SK-N-SH (cell line): ENCODE measurements around the gene HPCAL1. TPM values are rescaled to one million over a fixed set of nuclear protein-coding genes. Genes with fewer than 3 reads are reported as not detected.

ENCODE experiments used
- CTCF ChIA-PET: fragments of 300-600, 350-600 bp; formaldehyde crosslinking; extraction: SDS; loops from one replicate; lab custom pipeline; 2021; lab: Yijun Ruan, JAX
- POLR2A ChIA-PET: fragments of 350-600 bp; sonication (Branson Sonifier 250); formaldehyde crosslinking; extraction: SDS; loops from one replicate; lab custom pipeline; 2020; ENCODE audit warnings: antibody characterized with exemption, inconsistent platforms; lab: Yijun Ruan, JAX
- DNase-seq: peaks from one replicate; pipeline ENCODE4 v3.0.0; 2012
- H2AFZ ChIP-seq: fragments of 200-600 bp; sonication (generic); 2 replicates; pipeline ENCODE4 v1.8.1; 2016; ENCODE audit warnings: antibody characterized with exemption, mild to moderate bottlenecking, low read depth
- H3F3A ChIP-seq: fragments of 200-600 bp; sonication (generic); replicated peaks from 2 replicates; pipeline ENCODE3; 2016; ENCODE audit warnings: antibody characterized with exemption, mild to moderate bottlenecking; ENCODE audit not compliant: insufficient read depth
- H3K27ac ChIP-seq, 2 experiments: fragments of 200-500 bp in 1 of 2; fragments of 200-600 bp in 1 of 2; sonication (Bioruptor generic) in 1 of 2; sonication (generic), shearing (Covaris generic) in 1 of 2; 2 replicates each; pipeline versions ENCODE4 v1.5.1 to v1.6.1; 2014 to 2016; ENCODE audit warnings: low read depth in 2 of 2, inconsistent platforms in 1 of 2, low read length in 1 of 2, mild to moderate bottlenecking in 1 of 2, mixed read lengths in 1 of 2
- H3K27me3 ChIP-seq: fragments of 200-600 bp; sonication (generic), shearing (Covaris generic); 2 replicates; pipeline ENCODE4 v1.6.1; 2016; ENCODE audit warnings: mixed run types; ENCODE audit not compliant: insufficient read depth
- H3K36me3 ChIP-seq, 2 experiments: fragments of 200-500 bp in 1 of 2; fragments of 200-600 bp in 1 of 2; sonication (Bioruptor generic) in 1 of 2; sonication (generic) in 1 of 2; replicated peaks in 1 of 2; 2 replicates each; pipeline versions ENCODE3 to v1.5.1; 2014 to 2016; ENCODE audit warnings: low read length in 1 of 2, mild to moderate bottlenecking in 1 of 2; ENCODE audit not compliant: insufficient read depth in 2 of 2, control insufficient read depth in 1 of 2
- H3K4me1 ChIP-seq, 2 experiments: fragments of 200-500 bp in 1 of 2; fragments of 200-600 bp in 1 of 2; sonication (Bioruptor generic) in 1 of 2; sonication (generic), shearing (Covaris generic) in 1 of 2; 2 replicates each; pipeline versions ENCODE4 v1.5.1 to v1.6.1; 2014 to 2016; ENCODE audit warnings: low read depth in 1 of 2, low read length in 1 of 2, mixed run types in 1 of 2; ENCODE audit not compliant: insufficient read depth in 2 of 2, control insufficient read depth in 1 of 2
- H3K4me2 ChIP-seq: fragments of 200-600 bp; sonication (generic), shearing (Covaris generic); 2 replicates; pipeline ENCODE4 v1.6.1; 2017; ENCODE audit warnings: mixed run types
- H3K4me3 ChIP-seq, 2 experiments: fragments of 200-500 bp in 1 of 2; fragments of 200-600 bp in 1 of 2; sonication (Bioruptor generic) in 1 of 2; sonication (generic), shearing (Covaris generic) in 1 of 2; 2 replicates each; pipeline versions ENCODE4 v1.5.1 to v1.8.1; 2014 to 2016; ENCODE audit warnings: low read depth in 2 of 2, inconsistent platforms in 1 of 2, low read length in 1 of 2, mild to moderate bottlenecking in 1 of 2, mixed read lengths in 1 of 2, moderate library complexity in 1 of 2
- H3K79me2 ChIP-seq: fragments of 200-600 bp; sonication (generic); 2 replicates; pipeline ENCODE4 v1.8.1; 2017; ENCODE audit warnings: mild to moderate bottlenecking; ENCODE audit not compliant: insufficient read depth
- H3K9ac ChIP-seq: fragments of 200-600 bp; sonication (generic); 2 replicates; pipeline ENCODE4 v1.6.1; 2017; ENCODE audit warnings: mixed run types
- H3K9me2 ChIP-seq: fragments of 200-600 bp; sonication (generic); 2 replicates; pipeline ENCODE4 v1.6.1; 2017; ENCODE audit warnings: mixed run types
- H3K9me3 ChIP-seq: fragments of 200-600 bp; sonication (generic); 2 replicates; pipeline ENCODE4 v1.6.1; 2017; ENCODE audit warnings: mixed run types, mild to moderate bottlenecking, moderate library complexity
- H4K20me1 ChIP-seq: fragments of 200-600 bp; sonication (generic); 2 replicates; pipeline ENCODE4 v1.6.1; 2017; ENCODE audit warnings: mild to moderate bottlenecking, mixed run types; ENCODE audit not compliant: insufficient read depth
- EP300 ChIP-seq, 2 experiments: IDR thresholded peaks; 2 replicates each; pipeline versions ENCODE4 v1.4.0 to v1.6.1; 2012; ENCODE audit warnings: borderline replicate concordance in 1 of 2, low read depth in 1 of 2, low read length in 1 of 2
- FOXJ3 ChIP-seq: sonication (generic); formaldehyde crosslinking; IDR thresholded peaks from 2 replicates; pipeline ENCODE4 v1.5.1; 2020; ENCODE audit warnings: mild to moderate bottlenecking, missing genetic modification reagents
- MEF2A ChIP-seq: IDR thresholded peaks from 2 replicates; pipeline ENCODE4 v1.4.0; 2012; ENCODE audit warnings: low read depth, borderline replicate concordance
- MXI1 ChIP-seq: IDR thresholded peaks from 2 replicates; pipeline ENCODE4 v1.6.1; 2012; ENCODE audit warnings: mild to moderate bottlenecking, low read depth, low read length, improper control_type of control experiment
- RXRA ChIP-seq: IDR thresholded peaks from 2 replicates; pipeline ENCODE4 v1.4.0; 2012; ENCODE audit warnings: low read depth, mild to moderate bottlenecking, borderline replicate concordance
- SMC3 ChIP-seq: IDR thresholded peaks from 2 replicates; pipeline ENCODE4 v1.6.1; 2012; ENCODE audit warnings: low read depth, low read length, improper control_type of control experiment
- TEAD4 ChIP-seq: IDR thresholded peaks from 2 replicates; pipeline ENCODE4 v1.4.0; 2012; ENCODE audit warnings: mild to moderate bottlenecking, borderline replicate concordance; ENCODE audit not compliant: insufficient read depth
- WGBS: methylation state at CpG from one replicate; pipeline ENCODE4 v1.1.6; 2017; ENCODE audit warnings: low lambda C conversion rate; 5-methylcytosine and 5-hydroxymethylcytosine counted together
- polyA plus RNA-seq, 3 experiments: library from polyadenylated mRNA; depleted of rRNA; stranded (reverse); fragments of >200 nt; gene quantifications; 2 replicates each; pipeline ENCODE4 v1.2.3, GENCODE V29; 2012
- TF ChIP-seq, protein P1 (sequence below): fragments of 150-350 bp; IDR thresholded peaks from 2 replicates; pipeline ENCODE4 v1.6.1; 2016; ENCODE audit warnings: mild to moderate bottlenecking, low read depth, low read length
- TF ChIP-seq, protein P2 (sequence below): IDR thresholded peaks from 2 replicates; pipeline ENCODE4; 2012
- TF ChIP-seq, protein P3 (sequence below): IDR thresholded peaks from 2 replicates; pipeline ENCODE4 v1.6.1; 2012; ENCODE audit warnings: mild to moderate bottlenecking, low read depth, low read length, moderate library complexity

The HPCAL1 gene
- polyA plus RNA-seq, 1 of the 3 experiments (the other 2 are of a cell fraction) = 77.0 TPM

DNA sequence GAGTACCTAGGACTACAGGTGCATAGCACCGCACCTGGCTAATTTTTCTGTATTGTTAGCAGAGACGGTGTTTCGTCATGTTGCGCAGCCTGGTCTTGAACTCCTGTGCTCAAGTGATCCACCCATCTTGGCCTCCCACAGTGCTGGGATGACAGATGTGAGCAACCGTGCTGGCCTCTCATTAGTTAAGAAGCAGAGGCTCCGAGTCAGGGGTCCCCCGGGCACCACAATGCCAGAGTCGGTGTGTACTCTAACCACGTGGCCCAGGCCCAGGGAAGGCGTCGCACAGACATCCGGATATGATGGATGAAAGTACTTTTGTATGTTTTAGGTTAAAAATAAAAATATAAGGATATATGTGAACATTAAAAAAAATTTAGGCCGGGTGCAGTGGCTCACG, 28.3 kb upstream of the HPCAL1 start:
- no peak overlapping the region for H3K27ac ChIP-seq
- WGBS = 93% methylated on average over 14 of the region's 14 CpGs
- H3K36me3 ChIP-seq = no peaks in the 10 kb centered on the region
- no peak for DNase-seq
- no peak overlapping the region for H2AFZ ChIP-seq
- H3F3A ChIP-seq = no peaks in the 10 kb centered on the region
- no peaks in the 10 kb centered on the region for H3K9me2 ChIP-seq
- peaks cover 0 to 4% of the 10 kb centered on the region in 2 experiments; a peak in 1 of 4 replicates for H3K4me1 ChIP-seq
- no peaks in the 10 kb centered on the region for H3K9me3 ChIP-seq
- POLR2A ChIA-PET = no interaction called here
- CTCF ChIA-PET = interaction anchor here (0.8 to 2.6 kb wide), 3 partner anchors 18 to 161 kb away, joined by 3 to 8 read pairs (median 3); no protein-coding TSS in a partner anchor
- H3K27me3 ChIP-seq = no peaks in the 10 kb centered on the region
- H3K4me3 ChIP-seq = no peak overlapping the region
- TF ChIP-seq, protein P1, sequence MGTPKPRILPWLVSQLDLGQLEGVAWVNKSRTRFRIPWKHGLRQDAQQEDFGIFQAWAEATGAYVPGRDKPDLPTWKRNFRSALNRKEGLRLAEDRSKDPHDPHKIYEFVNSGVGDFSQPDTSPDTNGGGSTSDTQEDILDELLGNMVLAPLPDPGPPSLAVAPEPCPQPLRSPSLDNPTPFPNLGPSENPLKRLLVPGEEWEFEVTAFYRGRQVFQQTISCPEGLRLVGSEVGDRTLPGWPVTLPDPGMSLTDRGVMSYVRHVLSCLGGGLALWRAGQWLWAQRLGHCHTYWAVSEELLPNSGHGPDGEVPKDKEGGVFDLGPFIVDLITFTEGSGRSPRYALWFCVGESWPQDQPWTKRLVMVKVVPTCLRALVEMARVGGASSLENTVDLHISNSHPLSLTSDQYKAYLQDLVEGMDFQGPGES = no peak
- TF ChIP-seq MXI1 = no peak
- TF ChIP-seq, protein P2, sequence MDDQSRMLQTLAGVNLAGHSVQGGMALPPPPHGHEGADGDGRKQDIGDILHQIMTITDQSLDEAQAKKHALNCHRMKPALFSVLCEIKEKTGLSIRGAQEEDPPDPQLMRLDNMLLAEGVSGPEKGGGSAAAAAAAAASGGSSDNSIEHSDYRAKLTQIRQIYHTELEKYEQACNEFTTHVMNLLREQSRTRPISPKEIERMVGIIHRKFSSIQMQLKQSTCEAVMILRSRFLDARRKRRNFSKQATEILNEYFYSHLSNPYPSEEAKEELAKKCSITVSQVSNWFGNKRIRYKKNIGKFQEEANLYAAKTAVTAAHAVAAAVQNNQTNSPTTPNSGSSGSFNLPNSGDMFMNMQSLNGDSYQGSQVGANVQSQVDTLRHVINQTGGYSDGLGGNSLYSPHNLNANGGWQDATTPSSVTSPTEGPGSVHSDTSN = no peak
- TF ChIP-seq MEF2A = no peak
- no peak for TF ChIP-seq TEAD4
- TF ChIP-seq, protein P3, sequence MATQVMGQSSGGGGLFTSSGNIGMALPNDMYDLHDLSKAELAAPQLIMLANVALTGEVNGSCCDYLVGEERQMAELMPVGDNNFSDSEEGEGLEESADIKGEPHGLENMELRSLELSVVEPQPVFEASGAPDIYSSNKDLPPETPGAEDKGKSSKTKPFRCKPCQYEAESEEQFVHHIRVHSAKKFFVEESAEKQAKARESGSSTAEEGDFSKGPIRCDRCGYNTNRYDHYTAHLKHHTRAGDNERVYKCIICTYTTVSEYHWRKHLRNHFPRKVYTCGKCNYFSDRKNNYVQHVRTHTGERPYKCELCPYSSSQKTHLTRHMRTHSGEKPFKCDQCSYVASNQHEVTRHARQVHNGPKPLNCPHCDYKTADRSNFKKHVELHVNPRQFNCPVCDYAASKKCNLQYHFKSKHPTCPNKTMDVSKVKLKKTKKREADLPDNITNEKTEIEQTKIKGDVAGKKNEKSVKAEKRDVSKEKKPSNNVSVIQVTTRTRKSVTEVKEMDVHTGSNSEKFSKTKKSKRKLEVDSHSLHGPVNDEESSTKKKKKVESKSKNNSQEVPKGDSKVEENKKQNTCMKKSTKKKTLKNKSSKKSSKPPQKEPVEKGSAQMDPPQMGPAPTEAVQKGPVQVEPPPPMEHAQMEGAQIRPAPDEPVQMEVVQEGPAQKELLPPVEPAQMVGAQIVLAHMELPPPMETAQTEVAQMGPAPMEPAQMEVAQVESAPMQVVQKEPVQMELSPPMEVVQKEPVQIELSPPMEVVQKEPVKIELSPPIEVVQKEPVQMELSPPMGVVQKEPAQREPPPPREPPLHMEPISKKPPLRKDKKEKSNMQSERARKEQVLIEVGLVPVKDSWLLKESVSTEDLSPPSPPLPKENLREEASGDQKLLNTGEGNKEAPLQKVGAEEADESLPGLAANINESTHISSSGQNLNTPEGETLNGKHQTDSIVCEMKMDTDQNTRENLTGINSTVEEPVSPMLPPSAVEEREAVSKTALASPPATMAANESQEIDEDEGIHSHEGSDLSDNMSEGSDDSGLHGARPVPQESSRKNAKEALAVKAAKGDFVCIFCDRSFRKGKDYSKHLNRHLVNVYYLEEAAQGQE = no peak
- TF ChIP-seq RXRA = no peak
- TF ChIP-seq EP300 (IDR thresholded peaks at IDR 0.05; ENCODE audit: borderline replicate concordance in 1 of 2, low read depth in 1 of 2, low read length in 1 of 2) = no peak
- no peak for TF ChIP-seq SMC3
- TF ChIP-seq FOXJ3 (CRISPR knock-in tag) = no peak
- H4K20me1 ChIP-seq = no peaks in the 10 kb centered on the region
- no peak overlapping the region for H3K4me2 ChIP-seq
- no peak overlapping the region for H3K9ac ChIP-seq
- no peaks in the 10 kb centered on the region for H3K79me2 ChIP-seq
